Measurements from ENCODE around the gene NPAS2.

The NPAS2 gene

GRCh38 chr2:100995309-100996075 is 175.6 kb downstream of the NPAS2 start:
- DNase-seq = no peak

GRCh38 chr2:100997509-100998234 is 177.7 kb downstream of the NPAS2 start:
- DNase-seq = no peak

GRCh38 chr2:100998235-100998573 is 178.3 kb downstream of the NPAS2 start:
- DNase-seq = no peak

- DNase-seq = no peak
These were observed 180.1 kb downstream of the NPAS2 start for GRCh38 chr2:100999995-101000394.

GRCh38 chr2:101001691-101002561 is 182.0 kb downstream of the NPAS2 start, which contains the start of gene RPL31:
TSS of gene RPL31 (plus strand) at chr2:101002289. CDS start at chr2:101002702, 413 bp downstream.
- peak; percentile 81 to 93 (median 88) for DNase-seq

- no peak for DNase-seq
These were observed 182.8 kb downstream of the NPAS2 start for GRCh38 chr2:101002562-101003277.

- DNase-seq = peak in 2 of 3 experiments; percentile 4 to 17
These were observed 183.4 kb downstream of the NPAS2 start for GRCh38 chr2:101003278-101003775.

- DNase-seq = no peak
These were observed 184.8 kb downstream of the NPAS2 start for GRCh38 chr2:101004620-101005325.

- no peak for DNase-seq
These were observed 186.3 kb downstream of the NPAS2 start for GRCh38 chr2:101006065-101006715.

- no peak for DNase-seq
These were observed 187.7 kb downstream of the NPAS2 start for GRCh38 chr2:101007415-101008345.

- DNase-seq = no peak
These were observed 191.2 kb downstream of the NPAS2 start for GRCh38 chr2:101011152-101011551.

- DNase-seq = no peak
These were observed 192.2 kb downstream of the NPAS2 start for GRCh38 chr2:101012054-101012705.

- peak; percentile 12 to 58 (median 42) for DNase-seq
These were observed 192.8 kb downstream of the NPAS2 start for GRCh38 chr2:101012706-101013181.

GRCh38 chr2:101014264-101014857 is 194.4 kb downstream of the NPAS2 start:
- DNase-seq = no peak

GRCh38 chr2:101017371-101017770 is 197.4 kb downstream of the NPAS2 start:
- DNase-seq = no peak

GRCh38 chr2:101018934-101019333 is 199.0 kb downstream of the NPAS2 start:
- no peak for DNase-seq

- no peak for DNase-seq
These were observed 202.3 kb downstream of the NPAS2 start for GRCh38 chr2:101022221-101022620.

- no peak for DNase-seq
These were observed 203.6 kb downstream of the NPAS2 start for GRCh38 chr2:101023327-101024107.
